H54 (cell line): Measurements from ENCODE around the gene NXN.

ENCODE experiments used
- DNase-seq: peaks from one replicate; pipeline ENCODE4 v3.0.0; 2011; ENCODE audit warnings: low spot score, mixed read lengths; ENCODE audit not compliant: insufficient read length
- FAIRE-seq: peaks from 3 replicates; lab custom pipeline; 2011; peaks lifted over from hg19 to GRCh38; lab: Jason Lieb, UNC
- POLR2A ChIP-seq: IDR thresholded peaks from 2 replicates; pipeline ENCODE4 v1.6.1; 2011; ENCODE audit warnings: low read depth, mild to moderate bottlenecking, low read length

The NXN gene

DNA sequence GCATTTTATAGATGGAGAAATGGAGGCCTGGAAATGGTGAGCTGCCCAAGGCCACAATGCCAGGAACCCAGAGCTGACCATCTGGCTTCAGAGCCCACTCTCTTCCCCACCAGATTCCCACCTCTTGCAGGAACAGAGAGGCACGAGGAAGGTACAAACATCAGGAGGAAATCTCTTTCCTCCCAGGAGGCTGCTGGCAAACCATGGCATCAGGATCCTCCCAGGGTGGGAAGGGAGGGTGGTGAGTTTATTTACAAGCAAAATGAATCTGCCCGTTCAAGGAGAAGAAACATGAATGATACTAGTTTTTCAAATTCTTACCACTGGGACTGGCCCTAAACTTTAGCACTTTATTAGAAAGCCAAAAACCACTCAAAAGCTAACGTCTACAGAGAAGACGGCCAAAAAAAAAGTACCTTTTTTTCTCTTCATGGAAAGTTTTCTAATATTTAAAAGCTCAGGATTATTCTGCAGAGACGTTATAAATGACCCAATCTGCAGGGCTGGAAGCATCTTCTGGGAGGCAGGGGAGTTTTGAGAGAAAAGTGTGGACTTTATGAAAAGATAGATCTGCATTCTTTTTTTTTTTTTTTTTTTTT is 79.1 kb downstream of the NXN start:
- FAIRE-seq (no peak), DNase-seq (no peak)
- TF ChIP-seq POLR2A, result no peak

DNA sequence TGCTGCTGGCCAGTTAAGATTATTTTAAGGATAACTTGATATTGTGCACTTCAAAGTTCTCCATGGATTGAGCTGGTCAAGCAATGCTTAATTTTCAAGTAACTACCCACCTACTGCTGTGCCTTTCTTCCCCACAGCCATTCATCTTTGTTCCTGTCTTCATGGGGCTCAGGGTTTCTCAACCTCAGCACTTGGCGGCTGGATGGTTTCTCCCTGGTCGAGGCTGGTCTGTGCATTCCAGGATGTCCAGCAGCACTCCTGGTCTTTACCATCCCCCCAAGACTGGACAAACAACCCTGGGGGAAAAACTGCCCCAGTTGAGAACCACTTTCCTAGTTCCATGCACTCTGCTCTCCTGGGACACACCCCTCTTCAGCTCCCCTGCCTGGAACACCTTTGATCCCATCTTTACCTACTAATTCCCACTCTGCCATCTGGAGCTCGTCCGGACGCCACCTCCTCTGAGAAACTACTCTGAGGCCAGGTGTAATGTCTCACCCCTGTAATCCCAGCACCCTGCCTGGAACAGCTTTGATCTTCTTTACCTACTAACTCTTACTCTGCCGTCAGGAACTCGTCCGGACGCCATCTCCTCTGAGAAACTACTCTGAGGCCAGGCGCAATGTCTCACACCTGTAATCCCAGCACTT is 81.5 kb downstream of the NXN start:
- FAIRE-seq (no peak), DNase-seq (no peak)
- no peak for TF ChIP-seq POLR2A

DNA sequence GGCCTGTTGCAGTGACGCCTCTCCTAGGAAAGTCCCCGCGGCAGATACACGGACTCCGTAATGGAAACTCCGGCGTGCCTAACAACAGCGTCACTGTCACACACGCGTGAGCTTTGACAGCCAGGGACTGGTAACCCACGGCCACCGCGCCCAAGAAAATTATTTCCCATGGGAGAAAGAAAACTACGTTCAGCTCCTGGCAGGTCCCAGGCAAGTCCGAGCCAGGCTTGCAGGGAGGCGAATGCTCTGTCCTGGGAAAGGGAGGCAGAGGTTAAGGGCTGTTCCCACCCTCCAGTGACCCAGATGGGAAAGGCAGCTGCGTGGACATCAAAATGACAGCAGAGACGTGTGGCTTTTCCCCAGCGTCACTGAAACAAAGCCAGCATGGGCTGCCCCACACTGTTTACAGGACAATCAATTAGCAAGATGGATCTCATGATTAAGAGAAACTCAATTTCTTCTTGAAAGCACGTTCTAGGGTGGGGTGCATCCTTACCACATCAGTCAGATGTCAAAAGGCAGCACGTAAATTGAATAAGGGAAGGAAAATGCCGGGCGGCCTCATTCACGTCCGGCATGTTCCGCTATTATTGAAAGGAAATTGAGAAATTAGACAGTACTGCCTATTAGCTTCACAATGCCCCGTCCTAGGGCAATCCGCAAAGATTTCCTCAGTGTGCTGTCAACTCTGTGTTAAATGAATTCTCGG is 82.5 kb downstream of the NXN start:
- TF ChIP-seq POLR2A, result no peak
- no peak for DNase-seq
- no peak for FAIRE-seq

DNA sequence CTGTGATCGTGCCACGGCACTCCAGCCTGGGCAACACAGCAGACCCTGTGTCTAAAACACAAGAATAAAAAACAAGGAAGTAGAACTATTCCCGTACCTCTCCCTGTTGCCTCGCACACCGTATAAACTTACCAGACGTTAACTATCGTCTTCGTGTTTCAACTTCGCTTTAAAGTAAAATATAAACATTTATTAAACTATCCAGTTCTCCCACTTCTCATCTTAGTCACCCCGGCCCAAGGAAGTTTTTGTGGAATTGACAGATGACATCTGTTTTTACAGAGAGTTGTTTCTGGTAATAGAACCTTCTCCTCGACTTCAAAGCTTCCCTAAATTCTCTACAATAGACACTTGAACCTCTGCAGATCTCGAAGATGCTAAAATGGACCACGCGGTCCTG is 83.1 kb downstream of the NXN start:
- FAIRE-seq (no peak), DNase-seq (no peak)
- TF ChIP-seq POLR2A, result no peak

DNA sequence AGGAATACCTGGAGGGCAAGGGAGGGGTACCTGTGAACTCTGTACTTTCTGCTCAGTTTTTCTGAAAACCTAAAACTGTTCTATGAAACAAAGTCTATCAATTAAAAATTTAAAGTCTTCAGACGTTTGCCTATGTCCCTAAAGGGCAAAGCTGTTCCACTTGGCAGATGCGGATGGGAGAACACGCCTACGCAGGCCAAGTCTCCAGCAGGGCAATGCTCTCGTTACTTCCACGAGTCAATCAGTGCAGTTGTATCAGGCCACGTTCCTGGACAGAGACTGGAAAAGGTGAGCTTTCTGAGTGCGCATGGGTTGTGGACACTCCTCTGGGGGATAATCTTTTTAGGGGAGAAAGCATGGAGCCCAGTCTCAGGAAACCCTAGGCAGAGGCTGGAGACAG is 86.6 kb downstream of the NXN start:
- FAIRE-seq (no peak), DNase-seq (no peak)
- no peak for TF ChIP-seq POLR2A

DNA sequence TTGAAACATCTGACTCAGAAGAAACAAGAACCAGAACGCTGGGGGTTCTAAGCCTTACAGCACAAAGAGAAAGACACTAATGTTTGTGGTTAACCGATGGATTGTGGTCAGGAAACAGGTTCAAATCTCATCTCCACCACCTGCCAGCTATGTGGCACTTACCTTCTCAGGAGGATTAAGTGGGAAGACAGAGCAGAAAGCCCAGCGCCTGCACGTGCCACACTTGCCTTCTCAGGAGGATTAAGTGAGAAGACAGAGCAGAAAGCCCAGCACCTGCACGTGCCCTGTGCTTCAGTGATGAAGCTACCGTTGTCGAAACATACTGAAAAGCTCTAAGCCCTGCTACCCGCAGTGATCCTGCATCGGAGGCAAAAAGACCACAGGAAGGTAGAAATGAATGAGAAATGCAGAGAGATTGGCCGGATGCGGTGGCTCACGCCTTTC is 90.6 kb downstream of the NXN start:
- TF ChIP-seq POLR2A, result no peak
- FAIRE-seq (no peak), DNase-seq (no peak)

DNA sequence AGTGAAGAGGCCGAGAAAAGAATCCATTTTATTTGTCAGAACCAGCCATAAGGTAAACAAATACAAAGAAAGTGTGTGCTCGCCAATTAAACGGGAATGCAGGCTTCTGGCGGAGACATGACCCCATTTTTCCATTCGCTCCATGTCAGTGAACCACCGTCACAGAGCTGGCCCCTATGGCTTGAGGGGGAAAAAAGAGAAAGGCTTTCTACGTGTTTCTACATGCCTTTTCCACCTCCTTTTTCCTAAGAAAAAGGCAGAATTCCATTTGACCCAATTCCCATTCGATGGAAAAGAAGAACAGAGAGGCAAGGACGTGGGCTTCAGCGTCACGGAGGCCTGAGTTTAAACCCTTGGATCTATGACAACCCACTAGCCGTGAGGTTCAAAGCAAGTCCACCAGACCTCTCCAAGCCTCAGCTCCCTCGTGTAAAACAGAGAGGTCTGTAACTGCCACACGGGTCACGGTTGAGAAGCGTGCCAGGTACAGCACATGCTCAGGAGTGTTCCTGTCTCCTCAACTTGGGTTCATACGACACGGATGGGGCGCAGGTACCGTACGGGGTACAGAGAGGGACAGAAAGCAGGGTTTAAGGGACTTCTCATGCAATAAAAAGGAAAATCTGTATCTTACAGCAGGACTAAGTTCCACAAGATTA is 91.9 kb downstream of the NXN start:
- FAIRE-seq (no peak), DNase-seq (no peak)
- no peak for TF ChIP-seq POLR2A

DNA sequence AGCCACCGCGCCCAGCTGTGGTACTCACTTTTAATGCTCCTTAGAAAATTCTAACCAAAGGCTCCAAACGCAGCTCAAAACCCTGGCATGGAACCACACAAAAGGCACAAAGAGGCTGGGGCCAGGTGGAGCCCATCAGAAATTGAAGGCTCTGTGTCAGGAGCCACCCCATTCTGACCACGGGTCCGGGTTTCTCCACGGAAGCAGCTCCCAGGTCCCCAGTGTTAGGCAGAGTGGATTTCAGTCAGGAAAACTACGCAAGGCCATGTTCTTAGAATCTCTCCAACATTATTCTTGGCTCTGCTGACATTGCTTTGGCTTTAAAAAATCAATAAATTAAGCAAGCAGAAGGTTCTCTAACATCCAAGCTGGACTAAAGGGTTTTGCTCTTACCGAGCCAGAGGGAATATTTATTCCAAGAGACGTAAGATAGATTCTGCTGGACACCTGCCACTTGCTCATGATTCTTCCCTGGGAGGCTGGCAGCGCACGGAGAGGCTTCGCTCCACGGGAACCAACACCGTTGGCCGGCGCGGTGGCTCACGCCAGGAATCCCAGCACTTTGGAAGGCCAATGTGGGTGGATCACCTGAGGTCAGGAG is 93.5 kb downstream of the NXN start:
- DNase-seq (no peak), FAIRE-seq (no peak)
- TF ChIP-seq POLR2A, result no peak

DNA sequence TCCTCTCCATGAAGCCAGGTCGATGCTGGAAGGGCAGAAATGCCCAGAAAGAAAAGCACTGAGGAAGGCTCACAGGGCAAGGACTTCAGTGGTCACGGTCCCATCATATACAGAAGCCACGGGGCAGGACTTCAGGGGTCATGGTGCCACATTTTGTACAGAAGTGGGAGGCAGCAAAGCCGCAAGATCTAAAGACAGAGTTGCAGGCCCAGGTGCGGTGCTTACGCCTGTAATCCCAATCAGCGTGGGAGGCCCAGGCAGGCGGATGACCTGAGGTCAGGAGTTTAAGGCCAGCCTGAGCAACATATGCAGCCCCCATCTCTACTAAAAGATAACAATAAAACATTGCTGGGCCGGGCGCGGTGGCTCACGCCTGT is 96.0 kb downstream of the NXN start:
- DNase-seq, result no peak
- no peak for FAIRE-seq
- no peak for TF ChIP-seq POLR2A

DNA sequence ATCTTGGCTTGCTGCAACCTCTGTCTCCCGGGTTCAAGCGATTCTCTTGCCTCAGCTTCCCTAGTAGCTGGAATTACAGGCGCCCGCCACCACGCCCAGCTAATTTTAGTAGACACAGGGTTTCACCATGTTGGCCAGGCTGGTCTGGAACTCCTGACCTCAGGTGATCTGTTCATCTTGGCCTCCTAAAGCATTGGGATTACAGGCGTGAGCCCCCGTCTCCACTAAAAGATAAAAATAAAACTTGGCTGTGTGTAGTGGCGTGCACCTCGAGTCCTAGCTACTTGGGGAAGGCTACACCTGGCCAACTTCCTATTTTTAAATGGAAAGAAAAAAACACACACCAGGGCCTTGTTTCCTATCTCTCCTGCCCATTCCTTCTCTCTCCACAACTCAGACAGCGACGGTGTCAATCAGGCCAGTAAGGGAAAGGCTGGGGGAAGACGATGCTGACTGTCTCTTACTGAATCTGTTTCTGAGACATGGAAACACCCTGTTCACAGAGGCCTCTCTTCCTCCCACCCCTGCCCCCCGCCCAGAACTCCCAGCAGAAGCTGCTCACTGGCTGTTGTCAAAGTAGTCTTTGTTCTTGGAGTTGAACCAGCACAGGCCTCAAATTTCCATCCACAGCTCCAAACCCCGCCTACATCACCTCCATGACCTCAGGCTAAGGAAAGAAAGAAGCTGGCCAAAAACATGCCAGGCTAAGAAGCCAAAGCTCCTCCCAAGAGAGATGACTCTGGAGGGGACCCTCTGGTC is 96.6 kb downstream of the NXN start:
- FAIRE-seq (no peak), DNase-seq (no peak)
- no peak for TF ChIP-seq POLR2A

DNA sequence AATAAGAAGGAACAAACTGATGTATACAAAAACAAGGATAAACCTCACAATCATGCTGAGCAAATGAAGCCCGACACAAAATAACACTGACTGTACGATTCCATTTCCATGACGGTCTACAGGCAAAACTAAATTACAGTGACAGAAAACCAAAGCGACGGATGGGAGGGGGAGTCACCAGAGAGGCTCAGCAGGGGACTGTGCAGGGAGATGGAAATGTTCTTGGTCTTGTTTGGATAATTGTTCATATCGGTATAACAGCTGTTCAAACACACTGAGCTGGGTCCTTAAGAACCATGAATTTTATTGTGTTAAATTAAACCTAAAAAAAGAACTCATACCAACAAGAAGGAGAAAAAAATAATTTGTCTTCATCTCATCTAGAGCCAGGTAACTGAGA is 97.8 kb downstream of the NXN start:
- TF ChIP-seq POLR2A, result no peak
- DNase-seq, result no peak
- no peak for FAIRE-seq

DNA sequence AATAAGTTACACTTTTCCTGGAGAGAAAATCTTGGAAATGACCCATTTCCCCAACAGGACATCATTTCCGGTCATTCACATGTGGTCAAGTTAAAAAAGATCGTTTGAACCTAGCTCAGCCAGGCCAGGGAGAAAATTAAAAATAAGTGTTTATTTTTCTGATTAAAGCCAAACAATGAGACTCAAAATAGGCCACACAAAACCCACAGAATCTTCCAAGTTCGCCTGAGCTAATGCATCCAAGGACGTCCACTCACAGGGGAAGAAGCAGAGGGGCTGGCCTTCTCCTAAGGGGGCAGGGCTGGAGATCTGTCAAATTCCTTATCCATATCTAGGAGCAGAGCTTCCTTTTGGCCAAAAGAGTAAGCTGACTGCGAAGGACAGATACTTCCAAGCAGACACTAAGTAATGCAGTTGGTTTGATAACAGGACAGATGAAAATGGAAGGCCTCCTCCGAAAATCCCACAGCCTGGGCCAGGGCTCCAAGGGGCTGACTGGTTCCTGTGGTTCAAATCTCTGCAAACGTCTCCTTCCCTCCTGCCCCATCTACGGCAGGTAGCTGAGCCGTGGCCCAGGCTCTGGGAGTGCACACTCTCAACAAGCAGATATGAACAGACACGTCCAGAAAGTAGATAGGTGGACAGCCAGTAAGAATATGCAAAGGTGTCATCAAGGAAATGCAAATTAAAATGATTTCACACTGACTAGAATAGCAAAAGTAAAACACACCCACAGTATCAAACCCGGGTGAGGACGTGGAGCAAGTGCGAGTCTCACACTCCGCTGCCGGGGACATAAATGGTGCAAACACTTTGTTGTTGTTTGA is 98.9 kb downstream of the NXN start:
- no peak for TF ChIP-seq POLR2A
- no peak for DNase-seq

More for the DNA sequence above, 98.9 kb downstream of the NXN start:
- no peak for FAIRE-seq
